Renal cortical epithelial cell (primary cell): ENCODE results near the gene GNAI3. TPM values are rescaled to one million over a fixed set of nuclear protein-coding genes. Genes with fewer than 3 reads are reported as not detected.

Experiments used
- DNase-seq: peaks from one replicate; pipeline ENCODE4 v3.0.0-alpha.2; 2011; ENCODE audit warnings: low read depth
- total RNA-seq: library from RNA; depleted of rRNA; stranded (reverse); fragments of >200 nt; gene quantifications from 2 replicates; pipeline ENCODE4 v1.2.3, GENCODE V29; 2014

The GNAI3 gene
- total RNA-seq, 1 donor from 2014 or later = 25.0 TPM

GRCh38 chr1:109546311-109547109 is 1.9 kb upstream of the GNAI3 start:
- peak; percentile 80 for DNase-seq

- DNase-seq = no peak
Observed at GRCh38 chr1:109547463-109548320, 723 bp upstream of the GNAI3 start.

- no peak for DNase-seq
Observed at GRCh38 chr1:109556563-109556962, 8.1 kb downstream of the GNAI3 start.

GRCh38 chr1:109557520-109557919 is 9.1 kb downstream of the GNAI3 start:
- no peak for DNase-seq

GRCh38 chr1:109559995-109560394 is 11.6 kb downstream of the GNAI3 start:
- DNase-seq = no peak

- DNase-seq = no peak
Observed at GRCh38 chr1:109564194-109564878, 15.9 kb downstream of the GNAI3 start.

- no peak for DNase-seq
Observed at GRCh38 chr1:109565241-109565640, 16.8 kb downstream of the GNAI3 start.

- DNase-seq = no peak
Observed at GRCh38 chr1:109566982-109567381, 18.6 kb downstream of the GNAI3 start.

- DNase-seq = peak; percentile 53
Observed at GRCh38 chr1:109567877-109568672, 19.7 kb downstream of the GNAI3 start.

- DNase-seq = no peak
Observed at GRCh38 chr1:109569323-109569722, 20.9 kb downstream of the GNAI3 start.

GRCh38 chr1:109570414-109570813 is 22.0 kb downstream of the GNAI3 start:
- peak; percentile 54 for DNase-seq

GRCh38 chr1:109573785-109574184 is 25.4 kb downstream of the GNAI3 start:
- DNase-seq = no peak

GRCh38 chr1:109578947-109579443 is 30.6 kb downstream of the GNAI3 start:
- DNase-seq = no peak

GRCh38 chr1:109579491-109579890 is 31.1 kb downstream of the GNAI3 start:
- DNase-seq = no peak

- DNase-seq = no peak
Observed at GRCh38 chr1:109582021-109582420, 33.6 kb downstream of the GNAI3 start.

- DNase-seq = no peak
Observed at GRCh38 chr1:109584766-109585165, 36.4 kb downstream of the GNAI3 start.

GRCh38 chr1:109586055-109586454 is 37.6 kb downstream of the GNAI3 start:
- no peak for DNase-seq

GRCh38 chr1:109589177-109589576 is 40.8 kb downstream of the GNAI3 start:
- no peak for DNase-seq

GRCh38 chr1:109589679-109590078 is 41.3 kb downstream of the GNAI3 start:
- DNase-seq = no peak

GRCh38 chr1:109592916-109593315 is 44.5 kb downstream of the GNAI3 start:
- no peak for DNase-seq

- DNase-seq = peak; percentile 92
Observed at GRCh38 chr1:109595531-109595930, 47.1 kb downstream of the GNAI3 start.
